Fibroblast of lung (primary cell): ENCODE measurements around the gene MALAT1.

Experiments used
- EZH2 ChIP-seq: IDR thresholded peaks from 2 replicates; pipeline ENCODE4 v1.5.1; 2012; ENCODE audit warnings: low read length, control low read depth, mild to moderate bottlenecking; ENCODE audit errors: missing control alignments
- TF ChIP-seq, protein P1 (sequence below), 2 donors: IDR thresholded peaks in 1 of 2; conservative IDR thresholded peaks in 1 of 2; 1 replicate in 1 of 2; 2 replicates in 1 of 2; pipeline ENCODE4 v1.5.1; 2011 to 2012; ENCODE audit warnings: low read length in 2 of 2, control low read depth in 1 of 2, inconsistent platforms in 1 of 2, low read depth in 1 of 2, mild to moderate bottlenecking in 1 of 2

DNA sequence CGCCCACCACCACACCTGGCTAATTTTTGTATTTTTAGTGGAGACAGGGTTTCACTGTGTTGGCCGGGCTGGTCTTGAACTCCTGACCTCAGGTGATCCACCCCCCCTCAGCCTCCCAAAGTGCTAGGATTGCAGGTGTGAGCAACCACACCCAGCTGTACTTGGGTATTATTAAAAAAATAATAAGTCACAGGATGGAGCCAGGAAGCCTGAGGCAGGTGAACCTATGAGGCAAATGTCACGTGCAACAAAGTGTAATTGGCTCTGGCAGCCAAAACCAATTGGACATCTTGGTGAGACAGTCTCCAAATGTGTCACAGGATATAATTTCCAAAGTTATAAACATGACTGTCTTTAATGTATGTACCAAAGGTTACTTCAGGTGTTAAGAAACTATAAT lies 24.0 kb upstream of the MALAT1 start:
- TF ChIP-seq, protein P1, sequence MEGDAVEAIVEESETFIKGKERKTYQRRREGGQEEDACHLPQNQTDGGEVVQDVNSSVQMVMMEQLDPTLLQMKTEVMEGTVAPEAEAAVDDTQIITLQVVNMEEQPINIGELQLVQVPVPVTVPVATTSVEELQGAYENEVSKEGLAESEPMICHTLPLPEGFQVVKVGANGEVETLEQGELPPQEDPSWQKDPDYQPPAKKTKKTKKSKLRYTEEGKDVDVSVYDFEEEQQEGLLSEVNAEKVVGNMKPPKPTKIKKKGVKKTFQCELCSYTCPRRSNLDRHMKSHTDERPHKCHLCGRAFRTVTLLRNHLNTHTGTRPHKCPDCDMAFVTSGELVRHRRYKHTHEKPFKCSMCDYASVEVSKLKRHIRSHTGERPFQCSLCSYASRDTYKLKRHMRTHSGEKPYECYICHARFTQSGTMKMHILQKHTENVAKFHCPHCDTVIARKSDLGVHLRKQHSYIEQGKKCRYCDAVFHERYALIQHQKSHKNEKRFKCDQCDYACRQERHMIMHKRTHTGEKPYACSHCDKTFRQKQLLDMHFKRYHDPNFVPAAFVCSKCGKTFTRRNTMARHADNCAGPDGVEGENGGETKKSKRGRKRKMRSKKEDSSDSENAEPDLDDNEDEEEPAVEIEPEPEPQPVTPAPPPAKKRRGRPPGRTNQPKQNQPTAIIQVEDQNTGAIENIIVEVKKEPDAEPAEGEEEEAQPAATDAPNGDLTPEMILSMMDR (conservative IDR thresholded peaks at IDR 0.05 in 1 of 2, IDR thresholded peaks at IDR 0.05 in 1 of 2; ENCODE audit: low read depth in 1 of 2, low read length in 2 of 2) = no peak
- no peak for TF ChIP-seq EZH2
